Nephron (organoid): Measurements from ENCODE around the gene SELENOO.

Source experiments
- H3K27ac Mint-ChIP-seq, 3 experiments: 2 replicates each; pipeline ENCODE4 v1.8.0; 2020; ENCODE audit warnings: mixed read lengths in 3 of 3, mild to moderate bottlenecking in 2 of 3, moderate library complexity in 1 of 3
- H3K27me3 Mint-ChIP-seq: 2 replicates; pipeline ENCODE4 v1.8.0; 2021; ENCODE audit warnings: low read depth, mild to moderate bottlenecking, moderate library complexity, mixed read lengths
- H3K36me3 Mint-ChIP-seq: 2 replicates; pipeline ENCODE4 v1.8.0; 2020; ENCODE audit warnings: low read depth, mixed read lengths
- H3K4me1 Mint-ChIP-seq: 2 replicates; pipeline ENCODE4 v1.8.0; 2020; ENCODE audit warnings: mixed read lengths
- H3K4me3 Mint-ChIP-seq, 3 experiments: 2 replicates each; pipeline ENCODE4 v1.8.0; 2020; ENCODE audit warnings: mild to moderate bottlenecking in 3 of 3, mixed read lengths in 3 of 3, moderate library complexity in 2 of 3
- H3K9me3 Mint-ChIP-seq: 2 replicates; pipeline ENCODE4 v1.8.0; 2020; ENCODE audit warnings: mixed read lengths
- TF ChIP-seq, protein P1 (sequence below), 3 experiments: fragments of 200-600 bp; sonication (generic); IDR thresholded peaks; one replicate each; pipeline ENCODE4 v1.5.0; 2021; ENCODE audit warnings: antibody characterized with exemption in 3 of 3; ENCODE audit not compliant: unreplicated experiment in 3 of 3

The SELENOO gene

DNA sequence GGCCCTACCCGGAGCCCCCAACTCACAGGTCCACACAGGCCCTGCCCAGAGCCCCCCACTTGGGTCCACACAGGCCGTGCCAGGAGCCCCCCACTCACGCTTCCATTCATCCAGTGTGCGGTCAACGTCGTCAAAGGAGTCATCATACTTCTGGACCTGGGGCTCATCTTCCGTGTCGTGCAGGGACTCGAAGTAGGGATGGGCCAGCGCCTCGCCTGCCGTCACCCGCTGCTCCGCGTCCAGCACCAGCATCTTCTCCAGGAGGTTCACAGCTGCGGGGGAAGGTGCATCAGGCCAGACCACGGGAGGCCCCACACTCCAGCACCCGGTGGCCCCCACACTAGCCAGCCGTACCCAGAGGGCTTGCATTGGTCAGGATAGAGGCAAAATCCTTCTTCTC is 54.3 kb downstream of the SELENOO start:
- Mint-ChIP-seq H3K9me3 (no peaks in the 10 kb centered on the region), H3K36me3 (no peaks in the 10 kb centered on the region), H3K4me1 (no peaks in the 10 kb centered on the region), H3K27me3 (no peaks in the 10 kb centered on the region), H3K27ac (no peak overlapping the region), H3K4me3 (no peak overlapping the region)
- TF ChIP-seq, protein P1, sequence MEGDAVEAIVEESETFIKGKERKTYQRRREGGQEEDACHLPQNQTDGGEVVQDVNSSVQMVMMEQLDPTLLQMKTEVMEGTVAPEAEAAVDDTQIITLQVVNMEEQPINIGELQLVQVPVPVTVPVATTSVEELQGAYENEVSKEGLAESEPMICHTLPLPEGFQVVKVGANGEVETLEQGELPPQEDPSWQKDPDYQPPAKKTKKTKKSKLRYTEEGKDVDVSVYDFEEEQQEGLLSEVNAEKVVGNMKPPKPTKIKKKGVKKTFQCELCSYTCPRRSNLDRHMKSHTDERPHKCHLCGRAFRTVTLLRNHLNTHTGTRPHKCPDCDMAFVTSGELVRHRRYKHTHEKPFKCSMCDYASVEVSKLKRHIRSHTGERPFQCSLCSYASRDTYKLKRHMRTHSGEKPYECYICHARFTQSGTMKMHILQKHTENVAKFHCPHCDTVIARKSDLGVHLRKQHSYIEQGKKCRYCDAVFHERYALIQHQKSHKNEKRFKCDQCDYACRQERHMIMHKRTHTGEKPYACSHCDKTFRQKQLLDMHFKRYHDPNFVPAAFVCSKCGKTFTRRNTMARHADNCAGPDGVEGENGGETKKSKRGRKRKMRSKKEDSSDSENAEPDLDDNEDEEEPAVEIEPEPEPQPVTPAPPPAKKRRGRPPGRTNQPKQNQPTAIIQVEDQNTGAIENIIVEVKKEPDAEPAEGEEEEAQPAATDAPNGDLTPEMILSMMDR (IDR thresholded peaks at IDR 0.05; ENCODE audit: unreplicated experiment in 3 of 3), result no peak

DNA sequence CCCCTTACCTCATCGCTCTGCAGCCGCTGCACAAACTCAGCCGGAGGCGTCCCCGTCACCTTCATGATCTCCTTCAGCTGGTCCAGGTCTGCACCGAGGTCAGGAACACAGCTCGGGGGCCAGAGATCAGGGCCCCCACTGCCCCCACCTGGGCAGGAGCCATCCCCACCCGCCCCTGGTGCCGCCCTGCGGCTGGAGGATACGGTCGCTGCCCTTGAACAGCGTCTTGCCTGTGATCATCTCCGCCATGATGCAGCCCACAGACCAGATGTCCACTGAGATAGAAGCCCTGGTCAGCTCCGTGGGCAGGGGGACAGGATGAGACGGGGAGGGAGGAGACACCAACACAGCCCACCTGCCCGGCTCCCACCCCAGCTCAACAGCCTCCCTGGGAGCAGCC is 54.8 kb downstream of the SELENOO start:
- Mint-ChIP-seq H3K27me3 (no peaks in the 10 kb centered on the region), H3K4me1 (no peaks in the 10 kb centered on the region), H3K27ac (no peak overlapping the region), H3K4me3 (no peak overlapping the region), H3K36me3 (no peaks in the 10 kb centered on the region), H3K9me3 (no peaks in the 10 kb centered on the region)
- TF ChIP-seq, protein P1 (IDR thresholded peaks at IDR 0.05; ENCODE audit: unreplicated experiment in 3 of 3), result no peak

DNA sequence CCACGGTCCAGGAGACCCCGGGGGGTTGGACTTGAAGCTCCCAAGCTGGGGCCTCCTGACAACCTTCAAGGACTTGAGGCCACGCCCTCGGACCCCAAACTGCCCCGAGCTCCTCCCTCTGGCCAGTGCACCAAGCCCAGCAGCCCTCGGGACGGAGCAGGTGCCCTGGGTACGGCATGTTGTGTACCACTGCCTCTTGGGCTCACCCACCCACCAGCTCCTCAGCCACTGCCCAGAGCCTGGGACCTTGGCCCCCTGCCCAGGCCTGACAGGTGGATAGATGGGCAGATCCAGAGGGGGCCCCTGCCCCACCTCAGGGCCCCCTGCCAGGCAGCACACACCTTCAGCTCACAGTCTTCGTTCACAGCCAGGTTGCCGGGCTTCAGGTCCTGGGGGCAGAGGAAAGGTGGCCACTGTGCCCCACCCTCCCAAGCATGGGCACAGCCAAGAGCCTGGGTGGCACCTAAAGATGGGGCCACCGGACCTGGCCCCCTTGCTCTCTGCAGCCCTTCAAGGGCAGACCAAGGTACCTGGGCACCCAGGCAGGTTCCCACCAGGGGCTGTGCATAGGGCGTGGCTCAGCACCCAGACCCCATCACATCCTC is 55.5 kb downstream of the SELENOO start:
- Mint-ChIP-seq H3K4me3 (no peak overlapping the region), H3K9me3 (no peaks in the 10 kb centered on the region), H3K4me1 (no peaks in the 10 kb centered on the region), H3K27me3 (no peaks in the 10 kb centered on the region), H3K27ac (no peak overlapping the region), H3K36me3 (no peaks in the 10 kb centered on the region)
- TF ChIP-seq, protein P1 (IDR thresholded peaks at IDR 0.05; ENCODE audit: unreplicated experiment in 3 of 3), result no peak

DNA sequence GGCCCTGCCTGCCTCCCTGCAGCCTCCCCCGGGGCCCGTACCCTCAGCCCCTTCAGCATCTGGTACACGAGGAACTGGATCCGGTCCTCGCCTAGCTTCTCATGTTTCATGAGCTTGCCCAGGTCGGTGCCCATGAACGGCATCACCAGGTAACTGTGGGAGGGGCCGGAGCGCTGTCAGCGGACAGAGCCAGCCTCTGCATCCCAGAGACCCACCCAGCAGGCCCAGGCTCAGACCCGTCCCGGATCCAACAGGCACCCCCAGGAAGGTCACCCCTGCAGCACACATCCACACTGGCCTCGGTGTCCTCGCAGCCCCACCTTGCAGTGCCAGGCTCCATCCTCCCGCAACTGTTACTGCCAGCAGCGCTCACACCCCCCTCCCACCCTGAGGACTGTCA is 56.2 kb downstream of the SELENOO start:
- TF ChIP-seq, protein P1 (IDR thresholded peaks at IDR 0.05; ENCODE audit: unreplicated experiment in 3 of 3), result no peak
- no peak overlapping the region for H3K27ac Mint-ChIP-seq
- peaks cover 2% of the 10 kb centered on the region for H3K27me3 Mint-ChIP-seq
- no peaks in the 10 kb centered on the region for H3K36me3 Mint-ChIP-seq
- no peak overlapping the region for H3K4me3 Mint-ChIP-seq
- no peaks in the 10 kb centered on the region for H3K9me3 Mint-ChIP-seq
- H3K4me1 Mint-ChIP-seq, result no peaks in the 10 kb centered on the region

DNA sequence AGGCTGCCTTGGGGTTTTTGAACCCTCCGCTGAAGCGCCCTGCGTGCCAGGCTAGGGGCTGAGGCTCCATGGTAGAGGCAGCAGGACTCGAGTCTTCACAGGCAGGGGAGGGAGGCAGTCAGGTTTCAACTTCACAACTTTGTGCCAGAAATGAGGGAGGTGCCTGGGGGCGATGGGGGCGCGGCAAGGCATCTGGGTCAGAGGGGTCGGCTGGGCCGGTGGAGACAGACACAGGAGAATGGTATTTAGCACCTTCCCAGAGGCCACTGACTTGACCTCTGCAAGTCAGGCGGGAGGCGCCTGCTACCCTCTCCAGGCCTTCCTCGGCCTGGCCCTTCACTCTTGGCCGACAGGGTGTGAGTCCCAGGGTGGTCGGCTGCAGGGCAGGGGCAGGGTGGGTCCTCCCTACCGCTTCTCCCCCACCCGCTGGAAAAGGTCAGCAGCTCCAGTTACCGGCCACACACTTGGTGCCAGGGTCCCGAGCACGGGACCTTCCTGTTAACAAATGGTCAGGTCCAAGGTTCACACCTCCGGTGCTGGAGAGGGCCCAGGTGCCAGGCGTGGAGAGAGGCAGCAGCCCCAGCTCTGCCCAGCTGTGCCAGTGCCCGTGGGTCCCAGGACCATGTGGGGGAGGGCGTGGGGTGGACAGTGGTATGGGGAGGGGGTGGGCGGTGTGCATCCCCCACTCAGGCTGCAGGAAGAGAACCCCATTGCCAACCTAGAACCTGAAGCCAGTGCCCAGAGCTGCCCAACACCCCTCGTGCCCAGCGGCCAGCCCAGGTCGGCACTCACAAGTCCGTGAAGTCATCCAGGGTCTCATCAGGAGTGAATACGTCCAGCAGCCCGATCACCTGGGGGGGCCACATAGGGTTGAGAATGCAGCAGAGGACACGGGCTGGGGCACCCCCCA is 56.9 kb downstream of the SELENOO start:
- no peaks in the 10 kb centered on the region for H3K36me3 Mint-ChIP-seq

More for the DNA sequence above, 56.9 kb downstream of the SELENOO start:
- Mint-ChIP-seq H3K4me3 (no peak overlapping the region), H3K9me3 (no peaks in the 10 kb centered on the region), H3K27ac (no peak overlapping the region), H3K27me3 (peaks cover 6% of the 10 kb centered on the region), H3K4me1 (no peaks in the 10 kb centered on the region)
- TF ChIP-seq, protein P1 (IDR thresholded peaks at IDR 0.05; ENCODE audit: unreplicated experiment in 3 of 3), result no peak
